ENCODE data around the gene KIF1A. TPM values are rescaled to one million over a fixed set of nuclear protein-coding genes. Genes with fewer than 3 reads are reported as not detected.

The KIF1A gene
- total and polyA plus RNA-seq, 2 of the 13 experiments (the other 11 are each of a cell fraction or from before 2014, with no cell fraction given) = 0.01 TPM; not detected in 1

GRCh38 chr2:240857039-240858008 is 37.3 kb upstream of the KIF1A start (continued):
- peak; percentile 66; the same call in 1 of the 2 replicates for TF ChIP-seq ZNF784 (CRISPR knock-in tag; IDR thresholded peaks at IDR 0.05; ENCODE audit: borderline replicate concordance)
- no peak; the same call in 1 of the 2 replicates for TF ChIP-seq RAD21 (CRISPR knock-in tag; IDR thresholded peaks at IDR 0.05)
- peak; percentile 75; the same call in 1 of the 2 replicates for TF ChIP-seq ZNF510 (CRISPR knock-in tag; IDR thresholded peaks at IDR 0.05; ENCODE audit: low read depth)
- TF ChIP-seq SOX6 (IDR thresholded peaks at IDR 0.05) = no peak
- TF ChIP-seq SOX6 (CRISPR knock-in tag; IDR thresholded peaks at IDR 0.05) = peak; percentile 99
- no peak for TF ChIP-seq E2F5 (CRISPR knock-in tag; conservative IDR thresholded peaks at IDR 0.05)
- TF ChIP-seq TOPORS (CRISPR knock-in tag; IDR thresholded peaks at IDR 0.05) = no peak; the same call in 1 of the 2 replicates
- TF ChIP-seq ZNF619 (CRISPR knock-in tag; IDR thresholded peaks at IDR 0.05) = peak; percentile 94
- TF ChIP-seq ATF7-NPFF (CRISPR knock-in tag; IDR thresholded peaks at IDR 0.05; ENCODE audit: low read depth) = peak; percentile 98
- TF ChIP-seq HOXA7 (CRISPR knock-in tag; IDR thresholded peaks at IDR 0.05) = peak; percentile 96
- TF ChIP-seq SAFB2 (CRISPR knock-in tag; IDR thresholded peaks at IDR 0.05; ENCODE audit: borderline replicate concordance, low read depth) = peak; percentile 85
- TF ChIP-seq MTF1 (CRISPR knock-in tag; IDR thresholded peaks at IDR 0.05) = no peak
- peak; percentile 99 for TF ChIP-seq RNF219 (CRISPR knock-in tag; IDR thresholded peaks at IDR 0.05)
- no peak for TF ChIP-seq PRDM4 (CRISPR knock-in tag; IDR thresholded peaks at IDR 0.05; ENCODE audit: borderline replicate concordance)
- TF ChIP-seq BRCA1 (CRISPR knock-in tag; IDR thresholded peaks at IDR 0.05) = peak; percentile 92
- peak; percentile 93 for TF ChIP-seq DR1 (CRISPR knock-in tag; IDR thresholded peaks at IDR 0.05)
- TF ChIP-seq ZNF597 (CRISPR knock-in tag; IDR thresholded peaks at IDR 0.05) = no peak
- peak; percentile 92 for TF ChIP-seq ZBTB37 (CRISPR knock-in tag; IDR thresholded peaks at IDR 0.05)
